ENCODE results near the gene CHAD.
"Not testable (repeated sequence)": the region's sequence is repeated elsewhere in the genome, so short reads cannot be mapped to it uniquely, and the experiment has no call there.

The CHAD gene

GRCh38 chr17:50478391-50479381 is 10.0 kb upstream of the CHAD start, which contains the start of gene RSAD1:
Gene RSAD1 (plus strand): TSS chr17:50478860. CDS start chr17:50478885, 25 bp downstream.
- peak within 1 kb of the TSS; percentile 80 for H3K9ac ChIP-seq (ENCODE audit: low read length)

GRCh38 chr17:50477976-50478375 is 9.3 kb upstream of the CHAD start:
- H3K36me3 ChIP-seq (ENCODE audit: control insufficient read depth, low read depth, low read length): peaks cover 6% of the 10 kb centered on the region
- no peaks in the 10 kb centered on the region for H3K9me3 ChIP-seq (ENCODE audit: control insufficient read depth, low read depth, low read length)
- H3K4me1 ChIP-seq (ENCODE audit: control insufficient read depth, low read depth, low read length): no peaks in the 10 kb centered on the region
- H3K9ac ChIP-seq (ENCODE audit: low read length): peak overlapping the region; percentile 80
- peak overlapping the region; percentile 88 for H3K4me3 ChIP-seq (ENCODE audit: low read length)
- no peak overlapping the region for H3K27ac ChIP-seq (ENCODE audit: low read length)
- peaks cover 30% of the 10 kb centered on the region for H3K27me3 ChIP-seq (ENCODE audit: control insufficient read depth, insufficient read depth, low read length)

More at GRCh38 chr17:50478391-50479381, 10.0 kb upstream of the CHAD start, which contains the start of gene RSAD1:
- peaks cover 30% of the 10 kb centered on the region for H3K27me3 ChIP-seq (ENCODE audit: control insufficient read depth, insufficient read depth, low read length)
- peak within 1 kb of the TSS; percentile 88 for H3K4me3 ChIP-seq (ENCODE audit: low read length)
- H3K9me3 ChIP-seq (ENCODE audit: control insufficient read depth, low read depth, low read length): no peaks in the 10 kb centered on the region
- H3K36me3 ChIP-seq (ENCODE audit: control insufficient read depth, low read depth, low read length): peaks cover 10% of the 10 kb centered on the region
- no peak within 1 kb of the TSS for H3K27ac ChIP-seq (ENCODE audit: low read length)
- H3K4me1 ChIP-seq (ENCODE audit: control insufficient read depth, low read depth, low read length): no peaks in the 10 kb centered on the region

- Histone ChIP-seq H3K27ac (ENCODE audit: low read length) (no peak overlapping the region), H3K9ac (ENCODE audit: low read length) (no peak overlapping the region), H3K36me3 (ENCODE audit: control insufficient read depth, low read depth, low read length) (peaks cover 6% of the 10 kb centered on the region), H3K27me3 (ENCODE audit: control insufficient read depth, insufficient read depth, low read length) (peaks cover 30% of the 10 kb centered on the region), H3K4me1 (ENCODE audit: control insufficient read depth, low read depth, low read length) (no peaks in the 10 kb centered on the region), H3K9me3 (ENCODE audit: control insufficient read depth, low read depth, low read length) (no peaks in the 10 kb centered on the region), H3K4me3 (ENCODE audit: low read length) (no peak overlapping the region)
These were observed 8.1 kb upstream of the CHAD start for GRCh38 chr17:50476545-50477315.

GRCh38 chr17:50475775-50476544 is 7.3 kb upstream of the CHAD start:
- H3K27ac ChIP-seq (ENCODE audit: low read length); H3K36me3 ChIP-seq (ENCODE audit: control insufficient read depth, low read depth, low read length); H3K9ac ChIP-seq (ENCODE audit: low read length); H3K4me3 ChIP-seq (ENCODE audit: low read length); H3K9me3 ChIP-seq (ENCODE audit: control insufficient read depth, low read depth, low read length); H3K4me1 ChIP-seq (ENCODE audit: control insufficient read depth, low read depth, low read length): not testable (repeated sequence)
- H3K27me3 ChIP-seq (ENCODE audit: control insufficient read depth, insufficient read depth, low read length): peaks cover 30% of the 10 kb centered on the region

GRCh38 chr17:50475362-50475761 is 6.7 kb upstream of the CHAD start:
- H3K27ac ChIP-seq (ENCODE audit: low read length): no peak overlapping the region
- no peak overlapping the region for H3K4me3 ChIP-seq (ENCODE audit: low read length)
- no peaks in the 10 kb centered on the region for H3K4me1 ChIP-seq (ENCODE audit: control insufficient read depth, low read depth, low read length)
- peaks cover 33% of the 10 kb centered on the region for H3K27me3 ChIP-seq (ENCODE audit: control insufficient read depth, insufficient read depth, low read length)
- H3K36me3 ChIP-seq (ENCODE audit: control insufficient read depth, low read depth, low read length): peaks cover 2% of the 10 kb centered on the region
- no peak overlapping the region for H3K9ac ChIP-seq (ENCODE audit: low read length)
- no peaks in the 10 kb centered on the region for H3K9me3 ChIP-seq (ENCODE audit: control insufficient read depth, low read depth, low read length)

- Histone ChIP-seq H3K9me3 (ENCODE audit: control insufficient read depth, low read depth, low read length) (no peaks in the 10 kb centered on the region), H3K9ac (ENCODE audit: low read length) (no peak overlapping the region), H3K4me3 (ENCODE audit: low read length) (no peak overlapping the region), H3K27ac (ENCODE audit: low read length) (no peak overlapping the region), H3K27me3 (ENCODE audit: control insufficient read depth, insufficient read depth, low read length) (peaks cover 41% of the 10 kb centered on the region), H3K4me1 (ENCODE audit: control insufficient read depth, low read depth, low read length) (no peaks in the 10 kb centered on the region), H3K36me3 (ENCODE audit: control insufficient read depth, low read depth, low read length) (no peaks in the 10 kb centered on the region)
These were observed 5.8 kb upstream of the CHAD start for GRCh38 chr17:50474523-50474922.

- Histone ChIP-seq H3K27ac (ENCODE audit: low read length) (no peak overlapping the region), H3K9ac (ENCODE audit: low read length) (no peak overlapping the region), H3K9me3 (ENCODE audit: control insufficient read depth, low read depth, low read length) (no peaks in the 10 kb centered on the region), H3K36me3 (ENCODE audit: control insufficient read depth, low read depth, low read length) (no peaks in the 10 kb centered on the region), H3K4me3 (ENCODE audit: low read length) (no peak overlapping the region), H3K27me3 (ENCODE audit: control insufficient read depth, insufficient read depth, low read length) (peaks cover 47% of the 10 kb centered on the region), H3K4me1 (ENCODE audit: control insufficient read depth, low read depth, low read length) (no peaks in the 10 kb centered on the region)
These were observed 5.2 kb upstream of the CHAD start for GRCh38 chr17:50473901-50474300.

GRCh38 chr17:50472761-50473161 is 4.1 kb upstream of the CHAD start:
- peaks cover 52% of the 10 kb centered on the region for H3K27me3 ChIP-seq (ENCODE audit: control insufficient read depth, insufficient read depth, low read length)
- not testable (repeated sequence) for H3K27ac ChIP-seq (ENCODE audit: low read length); H3K36me3 ChIP-seq (ENCODE audit: control insufficient read depth, low read depth, low read length); H3K4me3 ChIP-seq (ENCODE audit: low read length); H3K4me1 ChIP-seq (ENCODE audit: control insufficient read depth, low read depth, low read length); H3K9me3 ChIP-seq (ENCODE audit: control insufficient read depth, low read depth, low read length); H3K9ac ChIP-seq (ENCODE audit: low read length)

- Histone ChIP-seq H3K4me3 (ENCODE audit: low read length) (no peak overlapping the region), H3K9me3 (ENCODE audit: control insufficient read depth, low read depth, low read length) (no peaks in the 10 kb centered on the region), H3K27me3 (ENCODE audit: control insufficient read depth, insufficient read depth, low read length) (peaks cover 52% of the 10 kb centered on the region), H3K27ac (ENCODE audit: low read length) (no peak overlapping the region), H3K36me3 (ENCODE audit: control insufficient read depth, low read depth, low read length) (no peaks in the 10 kb centered on the region), H3K4me1 (ENCODE audit: control insufficient read depth, low read depth, low read length) (no peaks in the 10 kb centered on the region), H3K9ac (ENCODE audit: low read length) (no peak overlapping the region)
These were observed 3.6 kb upstream of the CHAD start for GRCh38 chr17:50472286-50472685.

- Histone ChIP-seq H3K9me3 (ENCODE audit: control insufficient read depth, low read depth, low read length) (no peaks in the 10 kb centered on the region), H3K27me3 (ENCODE audit: control insufficient read depth, insufficient read depth, low read length) (peaks cover 48% of the 10 kb centered on the region), H3K9ac (ENCODE audit: low read length) (no peak overlapping the region)
These were observed 2.6 kb upstream of the CHAD start for GRCh38 chr17:50471009-50471905.

More at GRCh38 chr17:50471009-50471905, 2.6 kb upstream of the CHAD start:
- no peaks in the 10 kb centered on the region for H3K36me3 ChIP-seq (ENCODE audit: control insufficient read depth, low read depth, low read length)
- H3K4me1 ChIP-seq (ENCODE audit: control insufficient read depth, low read depth, low read length): no peaks in the 10 kb centered on the region
- no peak overlapping the region for H3K4me3 ChIP-seq (ENCODE audit: low read length)
- no peak overlapping the region for H3K27ac ChIP-seq (ENCODE audit: low read length)

All from iPS-18a (cell line).